A549 (cell line): ENCODE data around the gene OR1L6.

ENCODE experiments used
- KDM1A ChIP-seq: fragments of 200-600 bp; sonication (generic); IDR thresholded peaks from 2 replicates; pipeline ENCODE4 v1.6.1; 2016; ENCODE audit warnings: low read depth, mild to moderate bottlenecking
- MYC ChIP-seq: IDR thresholded peaks from 2 replicates; pipeline ENCODE4 v1.6.1; 2012; ENCODE audit warnings: mild to moderate bottlenecking, inconsistent platforms, low read length, improper control_type of control experiment, borderline replicate concordance
- TF ChIP-seq, protein P1 (sequence below): fragments of 150-350 bp; IDR thresholded peaks from 2 replicates; pipeline ENCODE4 v1.6.1; 2014; ENCODE audit warnings: low read depth, mild to moderate bottlenecking, low read length

DNA sequence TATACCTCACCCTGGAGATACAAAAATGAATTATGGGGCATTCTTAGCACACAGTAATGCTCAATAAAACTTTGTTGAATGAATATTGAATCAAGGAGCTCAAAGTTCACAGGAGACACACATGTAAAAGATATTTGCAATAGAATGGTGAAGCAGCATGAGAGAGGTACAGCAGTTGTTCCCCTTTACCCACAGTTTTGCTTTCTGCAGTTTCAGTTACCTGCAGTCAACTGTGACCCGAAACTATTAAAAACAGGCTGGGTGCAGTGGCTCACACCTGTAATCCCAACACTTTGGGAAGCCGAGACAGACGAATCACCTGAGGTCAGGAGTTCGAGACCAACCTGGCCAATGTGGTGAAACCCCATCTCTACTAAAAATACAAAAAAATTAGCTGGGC, 44.2 kb downstream of the OR1L6 start:
- TF ChIP-seq MYC (no peak), KDM1A (no peak)
- TF ChIP-seq, protein P1, sequence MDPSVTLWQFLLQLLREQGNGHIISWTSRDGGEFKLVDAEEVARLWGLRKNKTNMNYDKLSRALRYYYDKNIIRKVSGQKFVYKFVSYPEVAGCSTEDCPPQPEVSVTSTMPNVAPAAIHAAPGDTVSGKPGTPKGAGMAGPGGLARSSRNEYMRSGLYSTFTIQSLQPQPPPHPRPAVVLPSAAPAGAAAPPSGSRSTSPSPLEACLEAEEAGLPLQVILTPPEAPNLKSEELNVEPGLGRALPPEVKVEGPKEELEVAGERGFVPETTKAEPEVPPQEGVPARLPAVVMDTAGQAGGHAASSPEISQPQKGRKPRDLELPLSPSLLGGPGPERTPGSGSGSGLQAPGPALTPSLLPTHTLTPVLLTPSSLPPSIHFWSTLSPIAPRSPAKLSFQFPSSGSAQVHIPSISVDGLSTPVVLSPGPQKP = no peak
